ENCODE data around the gene PSMB11.

PSMB11 gene

DNA sequence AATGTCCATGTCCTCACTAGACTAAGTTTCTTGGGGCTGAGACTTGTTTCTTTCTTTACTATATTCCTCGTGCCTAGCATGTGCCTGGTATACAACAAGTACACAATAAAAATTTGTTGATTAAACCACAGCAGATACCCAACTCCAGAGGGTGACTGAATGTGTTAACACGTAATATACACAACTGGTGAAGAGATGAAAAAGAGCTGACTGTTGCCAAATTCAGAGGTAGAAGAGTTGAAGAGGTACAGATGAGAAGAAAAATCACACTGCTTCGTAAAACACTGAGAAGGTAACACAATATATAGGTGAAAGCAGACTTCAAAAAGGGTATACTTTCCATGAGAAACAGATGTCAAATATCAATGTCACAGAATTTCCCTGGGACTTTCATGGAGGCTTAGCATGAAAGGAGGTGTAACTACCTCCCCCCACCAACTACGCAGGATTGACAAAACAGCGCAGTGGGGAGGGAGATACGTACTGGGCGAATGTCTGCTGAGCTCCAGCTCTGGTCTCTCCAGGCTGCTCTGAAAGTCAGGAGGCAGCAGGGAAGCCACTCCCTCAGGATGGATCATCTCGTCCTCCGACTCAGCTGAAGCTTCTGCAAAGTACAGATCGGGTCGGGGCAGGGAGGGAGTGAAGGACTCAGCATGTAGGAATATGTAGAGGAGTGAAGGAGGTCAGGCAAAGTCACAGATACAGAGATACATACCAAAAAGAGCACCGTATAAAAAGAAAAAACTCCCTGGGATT, 47.7 kb downstream of the PSMB11 start:
- no peak for DNase-seq

DNA sequence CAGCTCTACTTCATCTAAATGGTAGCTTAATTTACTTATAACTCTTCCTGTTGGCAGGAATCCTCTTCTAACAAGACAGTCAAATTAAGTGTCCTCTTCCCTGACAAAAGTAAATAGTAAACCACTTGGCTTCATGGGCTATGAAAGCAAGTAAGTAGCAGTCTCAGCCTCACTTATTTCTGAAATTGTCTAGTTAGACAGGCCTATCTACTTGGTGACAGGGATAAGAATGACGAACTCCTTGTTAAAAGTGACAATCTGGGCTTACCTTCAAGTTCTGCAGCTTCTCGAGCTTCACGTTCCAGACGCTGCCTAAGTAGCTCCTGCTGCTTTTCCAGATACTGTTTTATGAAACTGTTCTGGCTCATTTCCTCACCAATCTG, 48.2 kb downstream of the PSMB11 start:
- no peak for DNase-seq

DNA sequence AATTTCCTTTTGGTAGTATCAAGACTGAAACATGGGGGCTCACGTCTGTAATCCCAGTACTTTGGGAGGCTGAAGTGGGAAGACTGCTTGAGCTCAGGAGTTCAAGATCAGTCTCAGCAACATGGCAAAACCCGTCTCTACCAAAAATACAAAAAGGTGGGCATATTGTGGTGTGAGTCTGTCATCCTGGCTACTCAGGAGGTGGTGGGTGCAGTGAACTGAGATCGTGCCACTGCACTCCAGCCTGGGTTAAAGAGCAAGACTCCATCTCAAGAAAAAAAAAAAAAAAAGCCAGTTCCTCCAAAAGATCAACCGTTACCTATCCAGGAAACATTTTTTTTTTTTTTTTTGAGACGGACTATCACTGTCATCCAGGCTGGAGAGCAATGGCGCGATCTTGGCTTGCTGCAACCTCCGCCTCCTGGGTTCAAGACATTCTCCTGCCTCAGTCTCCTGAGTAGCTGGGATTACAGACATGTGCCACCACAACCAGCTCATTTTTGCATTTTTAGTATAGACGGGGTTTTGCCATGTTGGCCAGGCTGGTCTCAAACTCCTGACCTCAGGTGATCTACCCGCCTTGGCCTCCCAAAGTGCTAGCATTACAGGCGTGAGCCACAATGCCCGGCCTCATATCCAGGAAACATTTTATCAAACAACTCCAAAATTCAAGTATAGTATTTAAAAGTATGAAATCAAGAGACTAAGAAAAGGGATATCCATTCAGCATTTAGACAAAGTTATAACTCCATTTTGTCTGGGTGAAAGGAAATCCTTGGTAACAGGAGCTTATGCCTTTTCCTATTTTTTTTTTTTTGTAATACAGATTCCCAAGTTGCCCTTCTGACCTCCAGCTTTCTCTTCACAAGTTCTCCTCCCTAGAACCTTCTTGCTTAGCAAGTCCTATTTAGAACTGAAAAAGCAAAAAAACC, 49.5 kb downstream of the PSMB11 start:
- DNase-seq = no peak

DNA sequence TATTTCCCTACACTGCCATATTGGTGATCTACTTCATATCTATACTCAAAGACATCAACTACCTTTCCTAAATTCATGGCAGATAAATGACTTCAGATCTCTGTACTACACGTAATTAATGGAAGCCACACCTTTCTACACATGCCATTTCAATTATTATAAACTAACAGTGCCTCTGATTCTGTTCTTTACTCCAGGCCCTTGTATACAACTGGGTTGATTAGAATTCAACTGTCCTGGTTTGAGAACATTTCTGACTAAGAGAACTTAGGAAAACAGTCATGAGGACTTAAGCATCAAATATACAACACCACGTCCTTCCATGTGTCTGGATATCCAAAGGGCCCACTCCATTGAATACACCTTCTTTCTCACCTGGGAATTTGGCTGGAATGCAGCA, 51.1 kb downstream of the PSMB11 start:
- DNase-seq = no peak

DNA sequence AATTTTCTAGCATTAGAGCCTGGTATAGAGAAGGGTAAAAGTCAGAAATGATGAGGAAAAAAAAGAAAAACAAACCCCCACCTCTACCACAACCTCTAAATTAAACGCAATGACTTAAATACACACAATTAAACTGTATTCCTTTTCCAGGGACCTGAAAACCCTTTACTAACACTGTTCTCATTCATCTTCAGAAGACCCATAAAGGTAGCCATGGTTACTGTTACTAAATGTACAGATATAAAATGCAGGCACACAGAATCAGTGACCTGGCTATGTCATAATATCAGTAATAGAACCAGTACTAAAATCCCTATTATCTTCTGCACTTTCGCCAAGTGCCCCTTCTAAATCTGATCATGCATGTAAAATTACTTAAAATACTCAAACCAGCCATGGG, 51.5 kb downstream of the PSMB11 start:
- no peak for DNase-seq
